Measurements from ENCODE around the gene TICRR. TPM values are rescaled to one million over a fixed set of nuclear protein-coding genes. Genes with fewer than 3 reads are reported as not detected.
"Not testable (repeated sequence)": the region's sequence is repeated elsewhere in the genome, so short reads cannot be mapped to it uniquely, and the experiment has no call there.

Gene TICRR
- total RNA-seq, 1 donor from 2014 or later, result 0.22 TPM

GRCh38 chr15:89556413-89557262, 18.6 kb upstream of the TICRR start:
- DNase-seq (ENCODE audit: low spot score) (peak; percentile 68), ATAC-seq (peak; percentile 44)
- intact Hi-C loops (cut with DNase I), result no loop called here

GRCh38 chr15:89559769-89560264, 15.5 kb upstream of the TICRR start:
- ATAC-seq, result no peak
- intact Hi-C loops (cut with DNase I), result no loop called here
- no peak for DNase-seq (ENCODE audit: low spot score)

GRCh38 chr15:89566181-89566580, 9.1 kb upstream of the TICRR start:
- DNase-seq (ENCODE audit: low spot score) (no peak), ATAC-seq (peak; percentile 80)
- intact Hi-C loops (cut with DNase I), result no loop called here

- DNase-seq (ENCODE audit: low spot score) (no peak), ATAC-seq (no peak)
- intact Hi-C loops (cut with DNase I), result no loop called here
These were observed 8.5 kb upstream of the TICRR start for GRCh38 chr15:89566621-89567294.

GRCh38 chr15:89569090-89569745, 6.1 kb upstream of the TICRR start:
- intact Hi-C loops (cut with DNase I), result no loop called here
- ATAC-seq (no peak), DNase-seq (ENCODE audit: low spot score) (no peak)

- intact Hi-C loops (cut with DNase I), result no loop called here
- DNase-seq (ENCODE audit: low spot score) (no peak), ATAC-seq (no peak)
These were observed 567 bp downstream of the TICRR start for GRCh38 chr15:89575656-89576416.

GRCh38 chr15:89576417-89576773, 1.1 kb downstream of the TICRR start:
- ATAC-seq, result no peak
- DNase-seq (ENCODE audit: low spot score), result no peak
- intact Hi-C loops (cut with DNase I), result no loop called here

- DNase-seq (ENCODE audit: low spot score) (no peak), ATAC-seq (no peak)
- intact Hi-C loops (cut with DNase I), result no loop called here
These were observed 2.5 kb downstream of the TICRR start for GRCh38 chr15:89577776-89578115.

GRCh38 chr15:89578146-89578545, 2.9 kb downstream of the TICRR start:
- intact Hi-C loops (cut with DNase I), result no loop called here
- DNase-seq (ENCODE audit: low spot score) (no peak), ATAC-seq (no peak)

GRCh38 chr15:89580747-89581146, 5.5 kb downstream of the TICRR start:
- intact Hi-C loops (cut with DNase I); DNase-seq (ENCODE audit: low spot score); ATAC-seq: not testable (repeated sequence)

- ATAC-seq, result no peak
- no peak for DNase-seq (ENCODE audit: low spot score)
- intact Hi-C loops (cut with DNase I), result no loop called here
These were observed 11.4 kb downstream of the TICRR start for GRCh38 chr15:89586651-89587050.

GRCh38 chr15:89587955-89588354, 12.7 kb downstream of the TICRR start:
- DNase-seq (ENCODE audit: low spot score), result no peak
- ATAC-seq, result no peak
- intact Hi-C loops (cut with DNase I), result no loop called here

GRCh38 chr15:89591834-89592233, 16.6 kb downstream of the TICRR start:
- intact Hi-C loops (cut with DNase I), result no loop called here
- no peak for DNase-seq (ENCODE audit: low spot score)
- ATAC-seq, result no peak

GRCh38 chr15:89593018-89593417, 17.7 kb downstream of the TICRR start:
- ATAC-seq, result no peak
- intact Hi-C loops (cut with DNase I), result no loop called here
- no peak for DNase-seq (ENCODE audit: low spot score)

- DNase-seq (ENCODE audit: low spot score) (no peak), ATAC-seq (no peak)
- intact Hi-C loops (cut with DNase I), result no loop called here
These were observed 23.8 kb downstream of the TICRR start for GRCh38 chr15:89599021-89599420.

GRCh38 chr15:89611317-89611716, 36.0 kb downstream of the TICRR start:
- no peak for DNase-seq (ENCODE audit: low spot score)
- ATAC-seq, result no peak
- intact Hi-C loops (cut with DNase I), result no loop called here

GRCh38 chr15:89613031-89613430, 37.8 kb downstream of the TICRR start:
- intact Hi-C loops (cut with DNase I), result no loop called here
- DNase-seq (ENCODE audit: low spot score) (no peak), ATAC-seq (no peak)

GRCh38 chr15:89614164-89614563, 38.9 kb downstream of the TICRR start:
- intact Hi-C loops (cut with DNase I), result no loop called here
- DNase-seq (ENCODE audit: low spot score), result no peak
- no peak for ATAC-seq

- ATAC-seq (no peak), DNase-seq (ENCODE audit: low spot score) (no peak)
- intact Hi-C loops (cut with DNase I), result no loop called here
These were observed 39.9 kb downstream of the TICRR start for GRCh38 chr15:89615135-89615534.

All from sciatic nerve (tissue), 2 donors.